HCT116 (cell line): ENCODE measurements around the gene ACP7. TPM values are rescaled to one million over a fixed set of nuclear protein-coding genes. Genes with fewer than 3 reads are reported as not detected.
A peak's percentile ranks its signal among the peaks of the same experiment; 100 is the strongest.

Experiments
- ATAC-seq: fragments of 200-7000 bp; cut with Tn5 transposase; 2 replicates; pipeline ENCODE4 v1.9.1; 2020; ENCODE audit warnings: mild to moderate bottlenecking, moderate library complexity
- BruUV-seq: library from RNA; stranded (reverse); fragments of 400-500 nt; replicated peaks from 2 replicates; lab custom pipeline; 2021; lab: Mats Ljungman, UMichigan
- CTCF ChIA-PET: fragments of 300-600 bp; sonication (Branson Sonifier 250); formaldehyde crosslinking; loops from one replicate; lab custom pipeline; 2021; ENCODE audit warnings: antibody characterized with exemption; lab: Charles Lee
- POLR2A ChIA-PET: fragments of 300-600, 350-600 bp; sonication (Branson Sonifier 250); formaldehyde crosslinking; loops from one replicate; lab custom pipeline; 2021; ENCODE audit warnings: antibody characterized with exemption; lab: Charles Lee
- RAD21 ChIA-PET, 2 experiments: fragments of 300-600 bp; sonication (Branson Sonifier 250); formaldehyde crosslinking; loops; one replicate each; lab custom pipeline; 2023; ENCODE audit warnings: low total read pairs in 2 of 2; ENCODE audit not compliant: uncharacterized antibody in 2 of 2, unreplicated experiment in 2 of 2, low non-redundant PET in 1 of 2; lab: Charles Lee
- DNase-seq: peaks from one replicate; pipeline ENCODE4 v3.0.0-alpha.2; 2010; ENCODE audit warnings: low read depth, low spot score
- H2AFZ ChIP-seq: fragments of 200-600 bp; shearing (Covaris generic), sonication (generic); 2 replicates; pipeline ENCODE4 v1.6.1; 2017; ENCODE audit warnings: low read depth, mixed run types, mixed read lengths, antibody characterized with exemption, low read length; ENCODE audit not compliant: poor library complexity, severe bottlenecking
- H3K27ac ChIP-seq: 2 replicates; pipeline ENCODE4 v1.5.1; 2012; ENCODE audit warnings: low read depth, low read length
- H3K27me3 ChIP-seq: fragments of 200-600 bp; sonication (generic); 2 replicates; pipeline ENCODE4 v1.6.1; 2016; ENCODE audit warnings: mixed run types, low read length, mixed read lengths; ENCODE audit not compliant: insufficient read depth
- H3K36me3 ChIP-seq, 2 experiments: fragments of 200-500 bp in 1 of 2; fragments of 200-600 bp in 1 of 2; sonication (Bioruptor generic) in 1 of 2; sonication (generic) in 1 of 2; 2 replicates each; pipeline versions ENCODE4 v1.5.1 to v1.6.1; 2014 to 2016; ENCODE audit warnings: low read length in 2 of 2, inconsistent platforms in 1 of 2, mixed read lengths in 1 of 2, mixed run types in 1 of 2; ENCODE audit not compliant: insufficient read depth in 2 of 2, control insufficient read depth in 1 of 2
- H3K4me1 ChIP-seq, 2 experiments: fragments of 200-600 bp in 1 of 2; sonication (generic) in 1 of 2; 2 replicates each; pipeline versions ENCODE4 v1.5.1 to v1.6.1; 2012 to 2017; ENCODE audit warnings: low read length in 2 of 2, inconsistent platforms in 1 of 2, mild to moderate bottlenecking in 1 of 2, mixed read lengths in 1 of 2, mixed run types in 1 of 2, moderate library complexity in 1 of 2; ENCODE audit not compliant: insufficient read depth in 2 of 2, control insufficient read depth in 1 of 2
- H3K4me2 ChIP-seq: fragments of 200-600 bp; sonication (generic); 2 replicates; pipeline ENCODE4 v1.6.1; 2017; ENCODE audit warnings: mixed run types, low read length, mixed read lengths
- H3K4me3 ChIP-seq, 2 experiments: fragments of 200-600 bp in 1 of 2; sonication (generic) in 1 of 2; replicated peaks in 1 of 2; 2 replicates each; pipeline ENCODE4 v1.5.1; 2011 to 2016; ENCODE audit warnings: low read length in 2 of 2, control low read depth in 1 of 2, low read depth in 1 of 2, mild to moderate bottlenecking in 1 of 2, mixed read lengths in 1 of 2, mixed run types in 1 of 2
- H3K79me2 ChIP-seq: fragments of 200-600 bp; sonication (generic); 2 replicates; pipeline ENCODE4 v1.6.1; 2017; ENCODE audit warnings: mild to moderate bottlenecking, mixed run types, low read length, moderate library complexity, mixed read lengths; ENCODE audit not compliant: insufficient read depth
- H3K9ac ChIP-seq: fragments of 200-600 bp; sonication (generic); 2 replicates; pipeline ENCODE4 v1.6.1; 2016; ENCODE audit warnings: low read length, mixed read lengths
- H3K9me2 ChIP-seq: fragments of 200-600 bp; sonication (generic), shearing (Covaris generic); 2 replicates; pipeline ENCODE4 v1.6.1; 2017; ENCODE audit warnings: mixed run types, mild to moderate bottlenecking, moderate library complexity; ENCODE audit not compliant: insufficient read depth
- H3K9me3 ChIP-seq, 2 experiments: fragments of 200-500 bp in 1 of 2; fragments of 200-600 bp in 1 of 2; sonication (Bioruptor generic) in 1 of 2; sonication (generic) in 1 of 2; 2 replicates each; pipeline ENCODE4 v1.6.1; 2014 to 2017; ENCODE audit warnings: low read length in 2 of 2, mixed read lengths in 2 of 2, inconsistent platforms in 1 of 2, low read depth in 1 of 2, mild to moderate bottlenecking in 1 of 2, mixed run types in 1 of 2, moderate library complexity in 1 of 2; ENCODE audit not compliant: control insufficient read depth in 1 of 2, insufficient read depth in 1 of 2
- H4K20me1 ChIP-seq: fragments of 200-600 bp; sonication (generic), shearing (Covaris generic); 2 replicates; pipeline ENCODE4 v1.6.1; 2017; ENCODE audit warnings: mixed run types, mild to moderate bottlenecking, moderate library complexity; ENCODE audit not compliant: insufficient read depth
- ATF3 ChIP-seq: IDR thresholded peaks from 2 replicates; pipeline ENCODE4 v1.6.1; 2012
- CBX3 ChIP-seq: IDR thresholded peaks from 2 replicates; pipeline ENCODE4 v1.6.1; 2012; ENCODE audit warnings: low read depth
- CEBPB ChIP-seq: IDR thresholded peaks from 2 replicates; pipeline ENCODE4 v1.6.1; 2012; ENCODE audit warnings: low read depth
- CTCF ChIP-seq, 3 experiments: fragments of 200-600 bp in 1 of 3; sonication (generic) in 1 of 3; IDR thresholded peaks in 2 of 3; conservative IDR thresholded peaks in 1 of 3; 2 replicates each; pipeline ENCODE4 v1.5.1; 2012 to 2017; ENCODE audit warnings: low read depth in 2 of 3, low read length in 2 of 3, antibody characterized with exemption in 1 of 3, borderline replicate concordance in 1 of 3, control low read depth in 1 of 3, mild to moderate bottlenecking in 1 of 3, mixed read lengths in 1 of 3, mixed run types in 1 of 3, moderate library complexity in 1 of 3; ENCODE audit not compliant: insufficient read depth in 1 of 3
- ELF1 ChIP-seq: IDR thresholded peaks from 2 replicates; pipeline ENCODE4 v1.6.1; 2012; ENCODE audit warnings: low read depth, borderline replicate concordance
- EZH2 ChIP-seq: fragments of 200-600 bp; sonication (generic); IDR thresholded peaks from 2 replicates; pipeline ENCODE4 v1.6.1; 2017; ENCODE audit warnings: antibody characterized with exemption, mixed run types
- RAD21 ChIP-seq: IDR thresholded peaks from 2 replicates; pipeline ENCODE4 v1.6.1; 2012; ENCODE audit warnings: low read depth, mild to moderate bottlenecking
- YY1 ChIP-seq: IDR thresholded peaks from 2 replicates; pipeline ENCODE4 v1.6.1; 2011; ENCODE audit warnings: low read length, low read depth, moderate library complexity, mild to moderate bottlenecking; ENCODE audit not compliant: insufficient replicate concordance; ENCODE audit errors: extremely low read depth
- intact Hi-C: fragments of 100-400 bp; cut with micrococcal nuclease; formaldehyde crosslinking; loops from 2 replicates; pipeline ENCODE4 v1.10.0; 2022
- total RNA-seq: library from RNA; stranded (reverse); gene quantifications from one replicate; pipeline ENCODE4 v1.2.1, GENCODE V29; 2021; ENCODE audit not compliant: unreplicated experiment

Gene ACP7
- total RNA-seq, 1 experiment from 2014 or later: 4.7 TPM

GRCh38 chr19:39154629-39155100 is 70.5 kb downstream of the ACP7 start:
- ATAC-seq (peak; percentile 96), DNase-seq (peak; percentile 38)
- H3K4me2 ChIP-seq: peak overlapping the region; percentile 68
- no TSS peak for BruUV-seq
- intact Hi-C loops: no loop called here
- H3K9ac ChIP-seq: peak overlapping the region; percentile 43
- H2AFZ ChIP-seq: no peak overlapping the region
- ChIA-PET POLR2A (interaction anchor here (1.0 to 2.0 kb wide), 3 partner anchors 22 to 281 kb away, joined by 3 to 4 read pairs (median 4); partner anchors contain the start of gene RPS16), RAD21 (no interaction called here)
- H3K4me1 ChIP-seq: peaks cover 37 to 50% of the 10 kb centered on the region in 2 experiments
- H3K9me3 ChIP-seq: no peaks in the 10 kb centered on the region
- no peaks in the 10 kb centered on the region for H3K27me3 ChIP-seq
- H4K20me1 ChIP-seq: no peaks in the 10 kb centered on the region
- TF ChIP-seq YY1: no peak
- TF ChIP-seq EZH2: no peak
- peak in 1 of 3 experiments; percentile 22; a peak in 1 of 6 replicates for TF ChIP-seq CTCF (IDR thresholded peaks at IDR 0.05 in 2 of 3, conservative IDR thresholded peaks at IDR 0.05 in 1 of 3; ENCODE audit: borderline replicate concordance in 1 of 3, insufficient read depth in 1 of 3, low read depth in 2 of 3, low read length in 2 of 3)
- no peak for TF ChIP-seq ATF3
- TF ChIP-seq CEBPB: no peak
- TF ChIP-seq RAD21: no peak
- TF ChIP-seq ELF1: no peak
- TF ChIP-seq CBX3: no peak
- TF ChIP-seq, all 23 proteins: peak for 1
- CTCF ChIA-PET: interaction anchor here (0.8 to 1.4 kb wide), 4 partner anchors 22 to 56 kb away, joined by 3 to 5 read pairs (median 4); no protein-coding TSS in a partner anchor
- no peaks in the 10 kb centered on the region for H3K9me2 ChIP-seq
- H3K4me3 ChIP-seq: peak overlapping the region in 1 of 2 experiments; percentile 33; a peak in 2 of 4 replicates
- peak overlapping the region; percentile 75 for H3K27ac ChIP-seq
- peaks cover 94% of the 10 kb centered on the region for H3K79me2 ChIP-seq
- H3K36me3 ChIP-seq: no peaks in the 10 kb centered on the region
